Measurements from ENCODE around the gene LCN15. TPM values are rescaled to one million over a fixed set of nuclear protein-coding genes. Genes with fewer than 3 reads are reported as not detected.
A peak's percentile ranks its signal among the peaks of the same experiment; 100 is the strongest.

The LCN15 gene
- total and polyA plus RNA-seq, 2 of the 4 experiments (the other 2 are of a cell fraction), result not detected

- no peak overlapping the region for H3K9ac ChIP-seq (ENCODE audit: low read depth, low read length)
- H2BK5ac ChIP-seq (ENCODE audit: low read depth, low read length, poor library complexity, severe bottlenecking), result no peak overlapping the region
- dilution Hi-C loops (cut with HindIII; ENCODE audit: low sequenced_read_pairs, unreplicated experiment), result no loop called here
- intact Hi-C loops (cut with micrococcal nuclease), result no loop called here
- no peak overlapping the region for H3K4me3 ChIP-seq (ENCODE audit: insufficient read depth, low read depth, low read length)
- H3K79me1 ChIP-seq (ENCODE audit: low read depth in 1 of 2, low read length in 2 of 2), result peaks cover 23 to 33% of the 10 kb centered on the region in 2 experiments
- H4K5ac ChIP-seq (ENCODE audit: low read depth, low read length), result no peak overlapping the region
- no peak overlapping the region for H2BK15ac ChIP-seq (ENCODE audit: low read depth, low read length)
- in situ Hi-C loops (cut with MboI; ENCODE audit: low sequenced_read_pairs), result no loop called here
- no peak for TF ChIP-seq SMC3 (IDR thresholded peaks at IDR 0.05; ENCODE audit: low read depth, low read length)
- TF ChIP-seq RCOR1 (IDR thresholded peaks at IDR 0.05; ENCODE audit: insufficient replicate concordance, low read length), result no peak
- TF ChIP-seq NFE2L2 (IDR thresholded peaks at IDR 0.05; ENCODE audit: low read depth, low read length), result no peak
- no peak for TF ChIP-seq MAZ (IDR thresholded peaks at IDR 0.05; ENCODE audit: borderline replicate concordance, low read depth, low read length)
- TF ChIP-seq MAFK (IDR thresholded peaks at IDR 0.05; ENCODE audit: low read depth, low read length), result no peak
- no peak for TF ChIP-seq POLR2A (IDR thresholded peaks at IDR 0.05; ENCODE audit: low read depth, low read length)
- no peak overlapping the region for H4K91ac ChIP-seq (ENCODE audit: insufficient read depth, low read depth, low read length)
- peaks cover 2% of the 10 kb centered on the region for H3K36me3 ChIP-seq (ENCODE audit: control insufficient read depth, insufficient read depth, low read length)
- peaks cover 11% of the 10 kb centered on the region; the same call in 1 of the 2 replicates for H4K20me1 ChIP-seq (ENCODE audit: insufficient read depth, low read length)
- H3K27me3 ChIP-seq (ENCODE audit: control insufficient read depth, insufficient read depth, low read length), result peaks cover 8% of the 10 kb centered on the region
- H3K27ac ChIP-seq (ENCODE audit: insufficient read depth, low read length), result no peak overlapping the region
- peaks cover 13% of the 10 kb centered on the region for H3K4me1 ChIP-seq (ENCODE audit: control insufficient read depth, insufficient read depth, low read length)
- H2AFZ ChIP-seq (replicated peaks; ENCODE audit: low read length, poor library complexity), result no peak overlapping the region
- H2AK5ac ChIP-seq (ENCODE audit: low read depth, low read length), result no peak overlapping the region
- DNase-seq, result no peak
- WGBS, 2 experiments (ENCODE audit: extremely low coverage in 2 of 2, insufficient read length in 1 of 2), result 100% methylated on average over 6 of the region's 10 CpGs; no CpG with 5 or more reads in 1 of the 2 experiments
- no TSS peak for BruUV-seq (replicated peaks)
- no peak overlapping the region for H2BK120ac ChIP-seq (ENCODE audit: low read depth, low read length)
- H2BK20ac ChIP-seq (ENCODE audit: low read depth, low read length), result no peak overlapping the region
- H3K4me2 ChIP-seq (ENCODE audit: low read depth, low read length), result no peak overlapping the region
- H3K56ac ChIP-seq (ENCODE audit: extremely low read depth, insufficient read depth, low read length), result no peak overlapping the region
- no peak overlapping the region for H3K14ac ChIP-seq (replicated peaks; ENCODE audit: low read depth, low read length)
- no peaks in the 10 kb centered on the region for H3K9me1 ChIP-seq (ENCODE audit: insufficient read depth, low read length)
- no peak overlapping the region for H4K8ac ChIP-seq (ENCODE audit: low read depth in 2 of 2, low read length in 2 of 2)
- no peaks in the 10 kb centered on the region for H3K9me3 ChIP-seq (ENCODE audit: control insufficient read depth, insufficient read depth, low read length)
- POLR2A ChIA-PET (ENCODE audit: unreplicated experiment), result no interaction called here
- CTCF ChIA-PET, result interaction anchor here (0.6 kb wide), 1 partner anchor 36 kb away, joined by 3 read pairs; the partner anchor contains the start of gene AJM1
- no peak overlapping the region for H3K4ac ChIP-seq (ENCODE audit: low read depth, low read length)
- H3K23ac ChIP-seq (ENCODE audit: low read depth, low read length), result no peak overlapping the region
- ATAC-seq (ENCODE audit: low read depth), result no peak
- no peak overlapping the region for H3K18ac ChIP-seq (ENCODE audit: low read depth, low read length)
- H2AK9ac ChIP-seq (replicated peaks; ENCODE audit: low read depth, low read length, poor library complexity), result peak overlapping the region; percentile 67
Measured at GRCh38 chr9:136806067-136806466, 41.7 kb upstream of the LCN15 start.

Measured in IMR-90 (cell line).